ENCODE results near the gene FBXW11.

FBXW11 gene

GRCh38 chr5:171838066-171838465, 168.4 kb downstream of the FBXW11 start:
- DNase-seq: no peak

- no peak for DNase-seq
Observed at GRCh38 chr5:171837522-171837921, 168.9 kb downstream of the FBXW11 start.

- DNase-seq: no peak
Observed at GRCh38 chr5:171835066-171835465, 171.4 kb downstream of the FBXW11 start.

- no peak for DNase-seq
Observed at GRCh38 chr5:171834461-171834860, 172.0 kb downstream of the FBXW11 start.

- DNase-seq: no peak
Observed at GRCh38 chr5:171832775-171833174, 173.7 kb downstream of the FBXW11 start.

- no peak for DNase-seq
Observed at GRCh38 chr5:171830686-171831085, 175.8 kb downstream of the FBXW11 start.

GRCh38 chr5:171827162-171827561, 179.3 kb downstream of the FBXW11 start:
- DNase-seq: no peak

- DNase-seq: no peak
Observed at GRCh38 chr5:171826132-171826531, 180.3 kb downstream of the FBXW11 start.

- no peak for DNase-seq
Observed at GRCh38 chr5:171825051-171825450, 181.4 kb downstream of the FBXW11 start.

- DNase-seq: no peak
Observed at GRCh38 chr5:171823269-171823668, 183.2 kb downstream of the FBXW11 start.

GRCh38 chr5:171821286-171821685, 185.2 kb downstream of the FBXW11 start:
- DNase-seq: no peak

- DNase-seq: no peak
Observed at GRCh38 chr5:171820561-171820960, 185.9 kb downstream of the FBXW11 start.

- no peak for DNase-seq
Observed at GRCh38 chr5:171816666-171817065, 189.8 kb downstream of the FBXW11 start.

GRCh38 chr5:171813813-171814490, 192.5 kb downstream of the FBXW11 start:
- no peak for DNase-seq

- no peak for DNase-seq
Observed at GRCh38 chr5:171813270-171813669, 193.2 kb downstream of the FBXW11 start.
